GM19351 (cell line): ENCODE data around the gene KRTAP10-2.

Experiments used
- ATAC-seq: cut with Tn5 transposase; IDR thresholded peaks from one replicate; pipeline ENCODE4 v1.9.1; 2021; ENCODE audit warnings: mild to moderate bottlenecking, moderate library complexity; ENCODE audit not compliant: unreplicated experiment

The KRTAP10-2 gene

GRCh38 chr21:44527156-44527982 is 23.9 kb downstream of the KRTAP10-2 start:
- ATAC-seq, result no peak

GRCh38 chr21:44526096-44526997 is 25.0 kb downstream of the KRTAP10-2 start:
- no peak for ATAC-seq

GRCh38 chr21:44525391-44526095 is 25.8 kb downstream of the KRTAP10-2 start:
- no peak for ATAC-seq

GRCh38 chr21:44524414-44525371 is 26.6 kb downstream of the KRTAP10-2 start:
- ATAC-seq, result no peak

- no peak for ATAC-seq
Measured at GRCh38 chr21:44523567-44524413, 27.5 kb downstream of the KRTAP10-2 start.

- ATAC-seq, result no peak
Measured at GRCh38 chr21:44522753-44523204, 28.5 kb downstream of the KRTAP10-2 start.

- ATAC-seq, result no peak
Measured at GRCh38 chr21:44521928-44522752, 29.2 kb downstream of the KRTAP10-2 start.

GRCh38 chr21:44521301-44521927 is 29.9 kb downstream of the KRTAP10-2 start:
- ATAC-seq, result no peak

GRCh38 chr21:44520326-44521300 is 30.7 kb downstream of the KRTAP10-2 start:
- no peak for ATAC-seq

- ATAC-seq, result no peak
Measured at GRCh38 chr21:44519346-44520325, 31.7 kb downstream of the KRTAP10-2 start.

- no peak for ATAC-seq
Measured at GRCh38 chr21:44518686-44519085, 32.6 kb downstream of the KRTAP10-2 start.

- peak; percentile 63 for ATAC-seq
Measured at GRCh38 chr21:44517175-44517899, 34.0 kb downstream of the KRTAP10-2 start.

- no peak for ATAC-seq
Measured at GRCh38 chr21:44516828-44517174, 34.5 kb downstream of the KRTAP10-2 start.

- no peak for ATAC-seq
Measured at GRCh38 chr21:44516342-44516741, 35.0 kb downstream of the KRTAP10-2 start.
